Measurements from ENCODE around the gene STUM.

The STUM gene

DNA sequence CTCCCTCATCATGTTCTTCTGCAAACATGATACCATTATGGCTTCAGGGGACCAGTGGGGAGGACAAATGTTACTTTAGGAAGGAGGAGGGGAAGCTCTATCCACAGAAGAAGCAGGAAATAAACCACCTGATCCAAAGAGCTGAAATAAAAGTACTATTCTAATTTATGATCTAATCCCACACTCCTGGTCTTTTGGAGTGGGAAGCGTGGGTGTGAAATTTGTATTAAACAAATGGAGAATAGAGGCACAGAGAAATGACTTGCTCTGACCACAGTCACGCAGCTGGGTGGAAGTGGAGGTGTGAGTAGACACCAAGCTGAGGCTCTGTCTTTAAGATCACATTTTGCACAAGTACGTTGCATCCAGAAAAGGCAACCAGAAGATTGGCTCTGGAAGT is 14.5 kb upstream of the STUM start:
- DNase-seq: no peak

DNA sequence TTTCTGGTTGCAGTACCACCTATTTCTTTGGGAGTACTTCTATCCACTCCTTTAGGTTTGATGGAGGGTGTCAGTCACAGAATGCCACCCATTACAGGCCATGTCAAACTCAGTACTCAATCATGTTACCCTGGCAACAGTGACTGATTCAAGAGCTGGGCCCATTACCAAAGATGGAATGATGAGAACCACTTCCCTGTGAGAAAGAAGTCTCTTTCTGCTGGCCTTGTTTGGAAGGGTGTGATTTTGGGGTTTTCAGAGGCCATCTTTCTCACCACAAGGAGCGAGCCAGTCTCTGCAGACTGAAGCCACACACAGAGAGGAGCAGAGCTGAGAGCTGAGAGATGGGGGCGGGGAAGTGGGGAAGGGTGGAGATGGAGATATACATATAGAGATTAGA is 13.9 kb upstream of the STUM start:
- DNase-seq: no peak

DNA sequence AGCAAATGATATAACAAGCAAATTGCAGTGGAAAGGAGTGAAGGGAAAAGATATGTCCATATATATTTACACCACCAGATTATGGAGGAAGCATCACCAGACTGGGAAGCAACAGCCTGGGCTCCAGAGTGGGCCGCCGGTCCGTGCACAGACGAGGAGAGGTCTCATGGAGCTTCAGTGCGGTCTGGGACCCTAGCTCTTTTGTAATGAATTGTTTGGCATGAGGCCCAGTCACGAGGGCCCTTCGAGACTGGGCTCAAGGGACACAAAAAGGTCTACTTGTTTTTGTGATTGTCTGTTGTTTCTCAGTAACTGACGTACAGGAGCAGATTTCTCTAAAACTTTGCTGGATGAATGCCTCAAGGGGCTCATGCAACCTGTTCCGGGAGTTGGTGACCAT is 12.9 kb upstream of the STUM start:
- DNase-seq: no peak

DNA sequence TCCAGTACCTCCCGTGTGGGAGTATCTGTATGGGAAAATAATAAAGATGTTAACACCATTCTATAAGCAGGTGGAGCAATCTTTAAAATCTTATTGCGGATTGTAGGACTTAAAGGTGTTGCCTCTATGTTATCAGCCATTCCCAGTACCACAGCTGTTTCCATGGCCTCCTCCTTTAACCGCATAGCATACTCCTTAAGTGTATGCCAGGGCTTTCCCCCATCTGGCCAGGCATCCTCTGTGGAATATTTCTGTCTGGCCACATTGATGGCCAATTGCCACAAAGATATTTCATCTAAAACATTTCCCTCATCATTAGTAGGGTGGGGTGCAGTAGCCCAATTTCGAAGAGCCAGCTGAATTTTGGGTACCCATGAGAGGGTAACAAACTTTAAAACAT is 7.3 kb upstream of the STUM start:
- no peak for DNase-seq

DNA sequence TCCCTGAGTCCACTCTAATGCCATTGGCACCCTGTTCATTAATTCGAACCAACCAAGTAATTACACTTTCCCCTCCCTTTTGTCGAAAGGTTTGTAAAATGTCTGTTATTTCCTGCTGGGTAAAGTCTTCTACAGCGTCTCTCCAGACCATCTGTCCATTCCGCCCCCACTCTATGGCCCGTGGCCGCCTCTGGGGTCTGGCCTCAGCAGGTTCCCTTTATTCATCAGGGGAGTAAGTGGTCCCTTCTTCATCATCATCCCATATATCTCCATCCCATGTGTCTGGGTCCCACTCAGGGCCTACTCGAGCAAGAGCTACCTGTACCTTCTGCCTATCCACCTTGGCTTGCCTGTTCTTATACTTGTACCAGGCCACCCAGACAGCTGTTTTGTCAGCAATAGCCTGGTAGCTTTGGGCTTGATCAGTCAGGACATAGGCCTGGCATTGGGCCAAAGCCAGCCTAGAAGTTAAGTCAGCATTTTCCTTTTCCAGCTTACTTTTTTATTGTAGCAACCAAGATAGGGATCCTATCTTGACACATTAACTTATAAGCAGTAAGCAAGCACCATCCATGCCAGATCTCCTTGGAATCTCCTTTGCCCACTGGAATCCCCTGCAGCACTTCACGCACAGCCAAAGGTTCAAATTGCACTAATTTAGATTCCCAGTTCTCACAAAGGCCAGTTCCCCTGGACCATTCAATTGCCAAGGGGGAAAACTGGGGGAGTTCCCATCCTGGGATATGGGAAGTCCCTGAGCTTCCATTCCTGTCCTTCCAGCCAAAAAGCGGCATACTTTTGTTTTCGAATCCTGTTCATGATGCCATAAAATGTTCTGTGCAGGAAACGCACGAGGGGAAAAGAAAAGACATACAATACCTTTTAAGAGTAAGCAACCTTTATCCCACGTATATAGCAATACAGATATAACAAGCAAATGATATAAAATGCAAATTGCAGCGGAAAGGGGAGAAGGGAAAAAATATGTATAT is 6.6 kb upstream of the STUM start:
- no peak for DNase-seq

DNA sequence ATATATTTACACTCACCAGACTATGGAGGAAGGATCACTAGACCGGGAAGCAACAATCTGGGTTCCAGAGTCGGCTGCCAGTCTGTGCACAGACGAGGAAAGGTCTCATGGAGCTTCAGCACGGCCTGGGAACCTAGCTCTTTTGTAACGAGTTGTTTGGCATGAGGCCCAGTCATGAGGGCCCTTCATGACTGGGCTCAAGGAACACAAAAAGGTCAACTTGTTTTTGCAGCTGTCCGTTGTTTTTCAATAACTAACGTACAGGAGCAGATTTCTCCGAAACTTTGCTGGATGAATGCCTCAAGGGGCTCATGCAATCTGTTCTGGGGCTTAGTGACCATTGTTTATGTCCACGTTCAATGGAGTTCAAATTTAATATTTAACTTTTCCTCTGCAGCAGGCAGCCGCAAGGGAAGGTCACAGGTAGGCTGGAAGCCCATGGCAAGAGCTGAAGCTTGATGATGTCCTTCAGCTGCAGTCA is 5.9 kb upstream of the STUM start:
- DNase-seq: no peak

DNA sequence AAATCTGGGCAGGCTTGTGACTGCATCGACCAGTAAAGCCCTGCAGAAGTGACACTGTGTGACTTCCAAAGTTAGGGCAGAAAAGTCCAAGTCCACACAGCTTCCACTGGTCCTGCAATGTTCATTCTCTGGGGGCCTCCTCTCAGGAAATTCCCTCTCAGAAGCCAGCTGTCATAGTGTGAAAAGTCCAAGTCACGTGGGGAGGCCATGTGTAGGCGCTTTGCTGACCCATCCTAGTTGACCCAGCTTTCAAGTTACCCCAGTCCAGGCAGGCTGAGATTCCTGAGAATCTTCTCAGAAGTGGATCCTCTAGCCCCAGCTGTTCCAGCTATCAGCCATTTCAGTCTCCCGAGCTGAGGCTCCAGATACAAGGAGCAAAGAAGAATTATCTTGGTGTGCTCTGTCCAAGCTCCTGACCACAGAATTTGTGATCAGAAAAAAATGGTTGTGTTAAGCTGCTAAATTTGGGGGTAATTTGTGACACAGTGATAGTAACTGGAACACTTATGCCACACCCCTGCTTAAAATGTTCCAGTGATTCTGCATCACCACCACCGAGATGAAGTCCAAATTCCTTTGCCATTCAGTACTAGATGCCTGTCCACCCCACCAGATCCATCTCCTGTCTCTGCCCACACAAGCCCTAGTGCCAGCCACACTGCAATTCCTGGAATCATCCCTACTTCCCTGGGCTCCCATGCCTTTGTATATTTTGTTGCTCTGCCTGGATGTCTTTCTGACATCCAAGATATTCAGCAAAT is 2.5 kb upstream of the STUM start:
- DNase-seq: no peak

DNA sequence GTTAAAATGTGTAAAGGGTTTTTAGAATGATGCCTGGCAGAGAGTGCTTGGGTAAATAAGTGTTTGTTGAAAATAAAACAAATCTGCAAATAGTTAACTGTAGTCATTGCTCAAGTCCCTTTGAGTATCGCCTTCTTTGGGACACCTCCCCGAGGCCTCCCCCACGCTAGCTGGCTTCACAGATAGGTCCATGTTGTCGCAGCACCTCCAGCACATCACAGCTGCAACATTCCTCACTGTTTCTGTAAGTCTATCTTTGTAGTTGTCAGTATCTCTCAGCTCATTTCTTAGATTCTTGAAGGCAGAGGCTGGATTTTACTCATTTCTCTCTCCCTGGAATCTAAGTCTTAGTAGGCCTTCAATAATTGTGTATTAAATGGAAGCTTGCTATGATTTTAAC is 1.6 kb upstream of the STUM start:
- DNase-seq: no peak

DNA sequence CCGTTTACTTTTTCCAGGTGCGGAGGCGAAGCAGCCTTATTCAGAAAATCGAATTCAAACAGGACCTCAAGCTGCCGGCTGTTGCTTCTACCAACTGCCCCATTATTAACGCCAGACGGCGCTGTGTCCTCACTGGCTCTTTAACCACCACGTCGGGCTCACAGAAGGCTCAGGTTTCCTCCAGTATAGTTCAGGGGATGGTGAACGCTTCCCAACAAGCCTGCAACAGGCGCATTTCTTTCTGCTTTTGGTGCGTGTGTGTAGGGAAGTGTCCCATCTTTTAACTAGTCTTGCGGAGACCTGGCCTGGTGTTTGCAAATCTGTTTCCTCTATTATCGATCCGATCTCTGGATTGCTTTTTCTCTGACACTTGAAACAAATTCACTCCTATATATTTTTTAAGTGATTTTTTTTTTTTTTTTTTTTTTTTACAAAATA is 791 bp upstream of the STUM start:
- DNase-seq: peak; percentile 64 to 77

DNA sequence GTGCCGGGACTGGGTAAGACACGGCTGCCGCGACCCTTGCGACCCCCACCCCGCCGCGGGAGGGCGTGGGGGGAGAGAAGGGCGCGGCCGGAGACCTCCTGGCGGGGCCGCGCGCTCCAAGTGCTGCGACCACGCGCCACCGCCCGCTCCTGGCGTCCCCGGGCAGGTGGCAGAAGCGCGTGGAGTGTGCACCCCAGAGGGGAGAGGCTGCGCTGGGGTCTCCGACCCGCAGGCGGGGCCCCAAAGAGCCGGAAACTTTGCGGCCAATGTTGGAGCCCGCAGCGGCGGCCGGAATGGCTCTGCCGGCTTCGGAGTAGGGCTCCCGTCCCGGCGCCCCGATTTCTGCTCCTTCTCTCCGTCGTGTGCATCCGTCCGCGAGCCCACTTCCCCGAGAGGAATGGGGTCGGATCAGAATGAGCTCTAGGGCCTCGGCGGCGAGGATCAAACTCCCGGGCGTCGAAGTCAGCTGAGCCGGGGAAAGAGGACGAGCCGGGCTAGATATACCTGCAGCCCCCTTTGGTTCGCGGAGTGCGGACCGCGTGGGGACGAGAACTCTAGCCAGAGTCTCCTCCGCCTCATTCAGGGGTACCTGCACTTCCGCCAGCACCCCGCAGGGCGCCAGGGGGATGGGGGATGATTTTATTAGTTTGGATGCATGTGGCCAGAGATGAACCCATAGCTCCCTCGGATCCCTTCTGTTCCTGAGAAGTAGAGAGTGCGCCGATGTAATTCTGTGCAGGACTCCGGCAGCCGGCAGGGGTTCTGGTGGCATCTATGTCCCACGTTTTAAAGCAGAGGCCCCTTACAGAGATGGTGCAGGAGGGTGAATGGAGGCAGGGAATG is 751 bp downstream of the STUM start:
- peak in 1 of 2 experiments; percentile 18 for DNase-seq

DNA sequence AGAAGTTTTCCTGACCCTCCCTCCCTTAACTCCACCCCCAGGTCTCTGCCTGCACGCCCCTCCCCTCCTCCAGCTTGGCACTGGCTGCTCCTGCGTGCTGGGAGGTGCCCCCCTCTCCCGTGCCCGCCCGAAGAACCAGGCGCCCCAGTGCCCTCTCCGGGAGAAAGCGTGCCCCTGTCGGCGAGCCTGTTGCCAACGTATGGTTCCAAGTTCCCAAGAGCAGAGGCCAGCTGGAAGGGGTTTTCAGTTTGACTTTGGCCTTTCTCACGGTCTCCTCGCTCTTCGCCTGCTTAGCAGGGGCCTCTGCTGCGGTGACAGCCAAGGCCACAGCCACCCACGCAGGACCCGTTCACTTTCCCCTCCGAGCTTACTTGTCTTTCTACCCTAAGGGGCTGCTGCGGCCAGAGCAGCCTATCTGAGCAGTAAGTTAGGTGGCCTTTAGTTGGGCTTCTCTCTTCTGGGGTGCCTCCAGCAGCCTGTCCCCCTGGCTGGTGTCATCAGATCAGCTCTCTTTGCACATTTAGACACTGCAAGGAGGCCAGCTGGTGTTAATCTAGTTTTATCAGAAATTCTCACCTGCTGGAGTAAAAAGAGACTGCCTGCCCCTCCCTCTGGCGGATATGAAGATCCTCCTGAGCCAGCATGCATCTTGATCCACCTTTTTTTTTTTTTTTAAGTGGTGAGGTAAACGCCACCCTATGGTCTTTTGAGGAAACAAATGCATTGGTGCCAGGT is 1.5 kb downstream of the STUM start:
- DNase-seq: peak; percentile 22 to 31

DNA sequence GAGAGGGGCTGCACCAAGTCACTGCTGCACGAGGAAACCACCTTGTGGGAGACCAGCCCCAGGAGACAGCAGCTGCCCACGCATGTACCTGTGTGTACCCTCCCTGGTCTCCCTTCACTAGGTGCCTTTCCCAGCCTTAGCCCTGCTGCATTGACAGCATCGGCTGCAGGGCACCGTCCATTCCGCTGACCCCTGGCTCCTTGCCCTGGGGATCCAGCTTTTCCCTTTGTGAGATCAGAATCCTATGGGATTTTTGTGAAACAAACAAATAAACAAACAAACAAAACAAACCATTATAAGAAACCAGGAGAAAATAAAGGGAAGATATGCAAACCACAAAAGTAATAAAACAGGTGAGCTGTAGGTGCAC is 2.1 kb downstream of the STUM start:
- no peak for DNase-seq

DNA sequence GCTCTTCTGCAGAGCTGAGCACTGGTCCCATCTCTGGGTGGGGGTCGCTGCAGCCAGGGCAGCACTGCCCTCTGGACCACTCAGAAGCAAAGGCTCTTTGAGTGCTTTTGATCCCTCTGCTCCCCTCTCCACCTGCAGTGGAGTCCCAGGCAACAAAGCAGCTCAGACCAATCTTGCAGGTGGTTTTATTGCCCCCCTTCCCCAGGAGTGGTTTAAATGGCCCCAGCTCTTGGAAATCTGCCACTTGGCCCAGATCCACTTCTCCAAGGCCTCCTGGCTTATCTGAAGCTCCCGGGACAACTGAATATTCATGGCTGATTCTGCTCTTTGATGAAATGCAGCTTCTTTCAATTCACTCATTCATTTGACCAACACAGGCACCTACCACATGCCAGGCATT is 2.7 kb downstream of the STUM start:
- no peak for DNase-seq

DNA sequence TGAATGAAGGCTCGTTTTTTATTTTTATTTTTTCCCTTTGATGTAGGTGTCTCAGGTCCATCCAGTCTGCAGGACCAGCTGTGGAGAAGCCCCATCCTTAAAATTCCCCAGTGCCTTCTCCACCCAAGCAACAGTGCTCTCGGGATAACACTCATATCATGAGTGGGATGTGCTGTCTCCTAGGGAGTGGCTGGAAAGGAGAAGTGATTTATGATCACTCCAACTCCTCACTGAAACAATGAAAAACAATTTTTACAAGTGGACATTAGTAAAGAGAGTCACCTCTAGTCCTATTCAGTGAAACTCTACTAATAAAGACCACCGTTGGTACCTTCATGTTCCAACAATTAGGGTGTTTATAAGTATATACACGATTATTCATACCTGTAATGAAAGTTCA is 3.5 kb downstream of the STUM start:
- DNase-seq: no peak

DNA sequence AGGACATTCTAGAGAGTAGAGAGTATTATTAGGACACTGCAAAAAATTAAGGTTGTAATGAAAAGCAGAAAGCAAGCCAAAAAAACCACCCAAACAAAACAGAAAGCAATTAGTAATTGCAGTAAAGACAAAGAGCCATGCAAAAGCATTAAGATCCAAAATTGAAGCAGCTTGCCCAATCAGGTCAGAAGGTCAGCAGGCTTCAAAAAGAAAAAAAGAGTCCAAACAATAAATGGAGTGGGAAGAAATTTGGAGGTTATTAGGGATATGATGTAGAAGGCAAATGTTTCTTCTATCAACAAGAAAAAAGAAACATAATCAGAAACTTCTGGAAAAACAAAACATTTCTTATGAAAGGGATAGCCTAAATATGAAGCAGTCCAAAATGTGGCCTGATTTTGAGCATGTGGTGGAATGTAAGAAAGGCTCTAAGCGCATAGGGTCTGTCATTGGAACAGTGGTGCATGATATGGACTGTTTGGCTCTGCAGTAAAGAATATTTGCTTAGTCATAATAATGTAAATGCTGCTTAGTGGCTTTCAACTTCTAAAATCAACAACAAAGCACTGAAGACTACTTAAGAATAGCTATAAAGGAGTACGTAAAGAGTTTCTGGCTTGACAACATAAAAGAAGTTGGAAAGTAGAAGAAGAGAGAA is 4.8 kb downstream of the STUM start:
- no peak for DNase-seq

DNA sequence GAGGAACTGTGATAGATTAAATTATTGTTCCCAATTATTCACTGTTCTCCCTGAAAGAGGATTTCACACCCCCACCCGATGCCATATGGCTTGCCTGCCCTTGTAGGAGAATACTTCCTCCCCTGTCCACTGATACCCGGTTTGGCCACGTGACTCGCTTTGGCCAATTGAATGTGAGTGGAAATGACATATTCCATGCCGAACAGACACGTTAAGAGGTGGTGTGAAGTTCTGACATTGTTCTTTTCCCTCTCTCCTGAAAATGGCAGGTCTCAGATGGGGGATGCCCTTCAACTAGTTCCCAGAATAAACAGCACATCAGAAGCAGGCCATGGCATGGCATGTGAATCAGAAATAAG is 5.3 kb downstream of the STUM start:
- no peak for DNase-seq

DNA sequence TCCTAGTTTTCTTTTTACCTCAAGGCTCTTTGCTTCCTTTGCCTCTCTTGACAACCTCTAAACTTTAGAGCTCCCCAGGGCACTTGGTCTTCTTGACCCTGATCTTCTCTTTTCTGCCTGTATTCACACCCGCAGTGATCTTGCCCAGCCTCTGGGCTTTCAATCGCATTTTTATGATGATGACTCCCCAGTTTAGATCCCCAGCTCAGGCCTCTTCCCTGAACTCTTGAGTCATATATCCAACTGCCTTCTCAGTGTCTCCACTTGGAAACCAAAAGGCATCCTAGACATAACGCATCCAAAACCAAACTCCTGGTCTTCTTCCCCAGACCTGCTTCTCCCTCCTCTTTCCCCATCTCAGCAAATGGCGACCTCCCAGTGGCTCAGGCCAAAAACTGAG is 6.5 kb downstream of the STUM start:
- DNase-seq: no peak

DNA sequence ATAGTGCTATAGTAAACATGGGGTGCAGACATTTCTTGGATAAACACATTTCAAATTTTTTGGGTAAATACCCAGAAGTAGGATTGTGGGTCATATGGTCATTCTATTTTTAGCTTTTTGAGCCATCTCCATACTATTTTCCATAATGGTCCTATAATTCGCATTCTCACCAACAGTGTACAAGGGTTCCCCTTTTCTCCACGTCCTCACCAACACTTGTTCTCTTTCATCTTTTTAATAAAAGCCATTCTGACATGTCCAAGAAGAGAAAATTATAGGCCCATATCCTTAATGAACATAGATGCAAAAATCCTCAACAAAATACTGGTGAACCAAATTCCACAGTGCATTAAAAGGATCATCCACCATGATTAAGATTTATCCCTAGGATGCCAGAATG is 8.9 kb downstream of the STUM start:
- DNase-seq: no peak

DNA sequence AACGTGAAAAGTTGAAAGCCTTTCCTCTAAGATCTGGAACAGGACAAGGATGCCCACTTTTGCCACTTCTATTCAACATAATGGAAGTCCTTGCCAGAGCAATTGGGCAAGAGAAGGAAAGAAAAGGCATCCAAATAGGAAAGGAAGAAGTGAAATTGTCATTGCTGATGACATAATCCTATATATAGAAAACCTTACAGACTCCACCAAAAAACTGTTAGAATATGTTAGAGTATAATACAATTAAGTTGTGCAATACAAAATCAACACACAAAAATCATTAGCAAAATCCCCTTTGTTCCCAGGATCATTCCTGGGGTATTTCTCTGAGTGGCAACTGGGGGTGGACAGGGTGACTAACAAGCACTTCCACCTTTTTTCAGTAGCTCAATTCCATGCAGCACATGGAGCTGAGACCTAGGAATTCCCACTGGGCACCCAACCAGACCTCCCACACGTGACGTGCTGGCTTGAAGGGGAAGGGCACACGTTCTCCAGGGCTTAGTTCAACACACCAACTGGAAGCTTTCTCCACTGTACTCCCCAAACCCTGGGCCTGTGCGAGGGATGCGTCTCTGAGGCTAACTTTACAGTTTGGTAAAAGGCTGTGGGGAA is 9.6 kb downstream of the STUM start:
- DNase-seq: no peak

DNA sequence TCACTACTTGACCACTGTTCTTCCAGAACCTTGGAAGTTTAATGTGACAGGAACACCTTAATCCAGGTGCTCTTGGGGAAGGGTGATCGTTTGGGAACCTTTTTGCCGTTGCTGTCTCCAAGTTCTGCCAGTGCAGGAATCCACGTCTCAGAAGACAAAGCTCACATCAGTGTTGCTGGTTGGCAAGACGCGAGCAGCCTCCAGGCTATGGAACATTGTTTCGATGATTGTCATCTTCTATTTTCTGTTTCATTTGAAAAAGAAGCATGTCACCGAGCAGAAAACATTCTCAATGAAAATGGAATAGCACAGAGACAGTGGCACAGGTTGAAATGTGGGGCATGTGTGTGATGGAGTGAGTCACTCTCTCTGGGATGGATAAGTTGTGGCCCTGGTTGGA is 11.7 kb downstream of the STUM start:
- DNase-seq: no peak

DNA sequence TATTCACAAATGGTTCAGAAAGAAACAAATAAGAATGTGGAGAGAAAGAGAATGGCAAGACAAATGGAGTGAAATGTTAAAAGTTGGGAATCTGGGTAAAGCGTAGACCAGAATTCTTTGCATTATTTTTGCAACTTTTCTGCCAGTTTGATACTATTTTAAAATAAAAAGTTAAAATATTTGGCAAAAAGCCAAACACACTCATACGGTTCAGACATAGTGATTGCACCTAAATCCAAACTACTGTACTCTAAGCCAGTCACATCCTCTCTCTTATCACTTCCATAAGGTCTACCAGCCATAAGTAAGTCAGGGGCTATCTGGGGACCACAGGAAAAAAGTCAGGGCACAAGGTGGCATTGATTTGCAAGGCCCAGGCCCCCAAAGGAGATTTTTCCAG is 14.4 kb downstream of the STUM start:
- DNase-seq: no peak

Measured in activated CD4-positive, alpha-beta T cell treated with anti-CD3 and anti-CD28 coated beads, Interleukin-2, amount 50 U/mL, for 48 hours (primary cell).